Osteocyte (in vitro differentiated cells): Measurements from ENCODE around the gene THRA. TPM values are rescaled to one million over a fixed set of nuclear protein-coding genes. Genes with fewer than 3 reads are reported as not detected.

ENCODE experiments used
- DNase-seq: peaks from one replicate; pipeline ENCODE4 v3.0.0; 2021; ENCODE audit warnings: mixed read lengths; ENCODE audit not compliant: unreplicated experiment; ENCODE audit errors: extremely low spot score
- H3K27ac Mint-ChIP-seq: one replicate; pipeline ENCODE4 v1.8.0; 2021; ENCODE audit warnings: mild to moderate bottlenecking, mixed read lengths; ENCODE audit not compliant: unreplicated experiment
- H3K27me3 Mint-ChIP-seq: one replicate; pipeline ENCODE4 v1.8.0; 2021; ENCODE audit warnings: mixed read lengths; ENCODE audit not compliant: unreplicated experiment
- H3K36me3 Mint-ChIP-seq: one replicate; pipeline ENCODE4 v1.8.0; 2021; ENCODE audit warnings: mixed read lengths; ENCODE audit not compliant: unreplicated experiment
- H3K4me1 Mint-ChIP-seq: one replicate; pipeline ENCODE4 v1.8.0; 2021; ENCODE audit warnings: mixed read lengths; ENCODE audit not compliant: unreplicated experiment
- H3K4me3 Mint-ChIP-seq: one replicate; pipeline ENCODE4 v1.8.0; 2021; ENCODE audit warnings: mild to moderate bottlenecking, moderate library complexity, mixed read lengths; ENCODE audit not compliant: unreplicated experiment
- H3K9me3 Mint-ChIP-seq: one replicate; pipeline ENCODE4 v1.8.0; 2021; ENCODE audit warnings: mixed read lengths; ENCODE audit not compliant: unreplicated experiment
- CTCF ChIP-seq: fragments of 200-600 bp; sonication (generic); IDR thresholded peaks from 2 replicates; pipeline ENCODE4 v1.5.0; 2021; ENCODE audit warnings: antibody characterized with exemption, mild to moderate bottlenecking, moderate library complexity
- total RNA-seq: library from RNA; stranded (reverse); gene quantifications from 2 replicates; pipeline ENCODE4 v1.2.1, GENCODE V29; 2021

THRA gene
- total RNA-seq, 1 donor from 2014 or later = 44.6 TPM

- H3K27ac Mint-ChIP-seq = peak overlapping the region; percentile 77
- peak; percentile 81 for TF ChIP-seq CTCF
- H3K27me3 Mint-ChIP-seq = no peaks in the 10 kb centered on the region
- no peaks in the 10 kb centered on the region for H3K36me3 Mint-ChIP-seq
- no peaks in the 10 kb centered on the region for H3K9me3 Mint-ChIP-seq
- peaks cover 67% of the 10 kb centered on the region for H3K4me1 Mint-ChIP-seq
- H3K4me3 Mint-ChIP-seq = peak overlapping the region; percentile 26
- no peak for DNase-seq
These were observed 48.7 kb downstream of the THRA start for GRCh38 chr17:40111221-40112128.

DNA sequence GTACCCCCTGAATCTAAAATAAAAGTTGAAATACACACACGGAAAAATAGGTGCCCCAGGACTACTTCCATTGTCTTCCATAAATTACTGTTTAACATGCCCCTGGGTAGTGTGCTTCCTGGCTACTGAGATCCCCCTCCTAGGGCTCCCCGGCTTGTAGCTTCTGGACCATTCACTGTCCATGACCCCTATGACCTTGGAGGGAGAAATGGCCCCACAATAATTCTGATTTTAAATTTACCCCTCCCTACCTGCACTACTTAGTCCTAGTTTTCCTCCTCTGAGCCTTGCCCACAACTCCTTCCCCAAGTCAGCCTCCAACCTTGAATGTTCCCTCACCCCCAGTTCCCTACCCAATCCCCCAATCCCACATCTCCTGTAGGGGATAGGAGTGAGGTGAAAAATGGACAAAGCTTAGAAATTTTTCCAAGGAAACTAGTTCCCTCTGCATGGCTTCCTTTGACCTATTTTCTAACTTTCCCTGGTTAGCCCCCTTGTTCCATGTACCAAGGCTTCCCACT, 49.5 kb downstream of the THRA start:
- Mint-ChIP-seq H3K4me1 (peaks cover 67% of the 10 kb centered on the region), H3K9me3 (no peaks in the 10 kb centered on the region), H3K27me3 (no peaks in the 10 kb centered on the region), H3K27ac (peak overlapping the region; percentile 89), H3K36me3 (no peaks in the 10 kb centered on the region), H3K4me3 (peak overlapping the region; percentile 84)
- no peak for DNase-seq
- TF ChIP-seq CTCF = no peak

DNA sequence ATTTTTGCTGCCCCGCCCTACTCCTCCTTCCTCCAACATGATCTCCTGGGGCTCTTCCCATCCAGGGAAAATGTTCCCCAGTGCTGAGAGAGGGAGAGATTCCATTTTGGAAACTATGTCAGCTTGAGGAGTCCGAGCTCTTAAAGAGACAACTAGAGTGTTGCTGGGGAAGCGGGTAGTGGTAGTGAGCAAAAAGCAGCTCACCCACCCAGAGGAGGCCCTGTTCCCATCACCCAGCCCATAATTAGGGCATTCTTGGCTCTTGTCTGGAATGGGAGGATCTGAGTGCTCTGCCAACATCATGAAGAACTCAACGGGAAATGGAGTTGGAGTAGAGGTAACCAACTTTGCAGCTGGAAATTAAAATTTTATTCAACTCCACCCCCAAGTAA, 49.9 kb downstream of the THRA start:
- Mint-ChIP-seq H3K4me3 (peak overlapping the region; percentile 84), H3K4me1 (peaks cover 65% of the 10 kb centered on the region), H3K9me3 (no peaks in the 10 kb centered on the region), H3K27ac (peak overlapping the region; percentile 89), H3K27me3 (no peaks in the 10 kb centered on the region), H3K36me3 (no peaks in the 10 kb centered on the region)
- DNase-seq = no peak
- no peak for TF ChIP-seq CTCF

DNA sequence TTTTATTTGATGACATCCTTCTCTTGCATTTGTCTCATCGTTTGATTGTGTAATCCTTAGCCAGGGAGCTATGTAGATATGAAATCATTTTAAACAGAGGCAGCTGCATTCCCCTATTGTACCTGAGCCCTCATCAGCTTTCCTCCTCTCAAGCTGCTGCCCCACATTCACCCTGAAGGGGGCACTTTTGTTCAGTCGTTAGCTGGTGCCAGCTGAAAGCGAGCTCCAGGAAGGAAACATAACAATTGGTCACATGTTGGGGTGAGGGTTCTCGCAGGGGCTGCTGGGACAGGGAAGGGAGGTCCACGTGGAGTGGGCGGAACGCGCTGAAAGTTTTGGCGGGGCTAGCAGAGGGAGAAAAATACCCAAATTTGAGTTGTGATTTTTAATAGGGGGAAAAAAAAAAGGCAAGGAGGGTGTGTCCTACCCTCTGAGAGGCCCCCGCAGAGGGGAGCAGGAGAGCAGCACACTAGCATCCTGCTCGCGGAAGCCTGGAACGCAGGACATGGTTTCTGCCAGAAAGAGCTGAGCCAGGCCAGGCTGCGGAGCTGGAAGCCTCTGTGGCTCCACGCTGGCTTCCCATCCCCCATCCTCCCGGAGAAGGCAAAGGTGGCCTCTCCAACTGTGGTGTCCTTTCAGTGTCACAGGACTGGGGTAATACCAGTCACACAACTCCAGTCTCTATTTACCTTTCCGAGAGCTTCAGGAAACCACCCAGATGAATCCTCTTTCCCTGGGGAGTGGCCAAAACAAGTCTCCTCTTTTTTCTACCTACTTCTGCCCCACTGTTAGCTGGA, 50.5 kb downstream of the THRA start:
- H3K27ac Mint-ChIP-seq = peak overlapping the region; percentile 89
- H3K4me3 Mint-ChIP-seq = peak overlapping the region; percentile 84
- no peaks in the 10 kb centered on the region for H3K36me3 Mint-ChIP-seq
- TF ChIP-seq CTCF = peak; percentile 88
- no peaks in the 10 kb centered on the region for H3K27me3 Mint-ChIP-seq
- peaks cover 59% of the 10 kb centered on the region for H3K4me1 Mint-ChIP-seq
- DNase-seq = peak; percentile 94
- H3K9me3 Mint-ChIP-seq = no peaks in the 10 kb centered on the region

DNA sequence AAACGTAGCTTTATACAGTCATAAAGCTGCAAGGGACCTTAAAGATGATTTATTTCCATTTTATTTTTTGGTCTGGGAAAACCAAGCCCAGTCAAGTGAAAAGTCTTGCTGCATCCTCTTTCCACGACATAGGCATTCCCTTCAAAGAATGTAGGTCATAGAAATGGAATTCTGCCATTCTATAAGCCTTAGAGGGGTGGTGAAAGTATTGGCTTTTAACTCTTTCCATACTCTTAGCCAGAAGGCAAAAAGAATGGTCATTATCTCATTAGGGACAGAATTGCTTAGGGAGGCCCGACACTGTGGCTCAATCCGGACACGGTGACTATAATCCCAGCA, 51.1 kb downstream of the THRA start:
- DNase-seq = no peak
- Mint-ChIP-seq H3K27ac (peak overlapping the region; percentile 89), H3K4me3 (peak overlapping the region; percentile 84), H3K9me3 (no peaks in the 10 kb centered on the region), H3K27me3 (no peaks in the 10 kb centered on the region), H3K36me3 (no peaks in the 10 kb centered on the region), H3K4me1 (peaks cover 58% of the 10 kb centered on the region)
- TF ChIP-seq CTCF = no peak
